Natural killer cell (primary cell): ENCODE data around the gene SLC26A3. TPM values are rescaled to one million over a fixed set of nuclear protein-coding genes. Genes with fewer than 3 reads are reported as not detected.

ENCODE experiments used
- ATAC-seq, 3 donors: fragments of 150-1000 bp in 2 of 3; fragments of 200-7000 bp in 1 of 3; cut with Tn5 transposase; 1 replicate in 1 of 3; 2 replicates in 2 of 3; pipeline ENCODE4 v1.10.0; 2021; ENCODE audit warnings: mild to moderate bottlenecking in 2 of 3, moderate library complexity in 2 of 3
- DNase-seq, 2 donors: peaks; one replicate each; pipeline versions ENCODE4 v3.0.0 to v3.0.0-alpha.2; 2013 to 2021; ENCODE audit warnings: mixed read lengths in 1 of 2
- H3K27ac ChIP-seq: one replicate; pipeline ENCODE4 v1.5.1; 2013; ENCODE audit warnings: mild to moderate bottlenecking, low read length
- H3K27me3 ChIP-seq: one replicate; pipeline ENCODE4 v1.6.1; 2013; ENCODE audit warnings: low read length; ENCODE audit not compliant: control insufficient read depth, insufficient read depth
- H3K36me3 ChIP-seq: one replicate; pipeline ENCODE4 v1.6.1; 2013; ENCODE audit warnings: low read length; ENCODE audit not compliant: control insufficient read depth, insufficient read depth
- H3K4me1 ChIP-seq: one replicate; pipeline ENCODE4 v1.6.1; 2013; ENCODE audit warnings: low read length; ENCODE audit not compliant: control insufficient read depth, insufficient read depth
- H3K4me3 ChIP-seq: one replicate; pipeline ENCODE4 v1.5.1; 2013; ENCODE audit warnings: low read length
- H3K9me3 ChIP-seq: one replicate; pipeline ENCODE4 v1.6.1; 2013; ENCODE audit warnings: low read length; ENCODE audit not compliant: control insufficient read depth, insufficient read depth
- H3K27ac Mint-ChIP-seq, 2 donors: one replicate each; pipeline ENCODE4 v1.8.0; 2022; ENCODE audit warnings: mild to moderate bottlenecking in 2 of 2, mixed read lengths in 2 of 2, moderate library complexity in 1 of 2
- H3K27me3 Mint-ChIP-seq, 2 donors: one replicate each; pipeline ENCODE4 v1.8.0; 2022; ENCODE audit warnings: low read depth in 2 of 2, mixed read lengths in 2 of 2
- H3K36me3 Mint-ChIP-seq: one replicate; pipeline ENCODE4 v1.8.0; 2022; ENCODE audit warnings: mixed read lengths
- H3K4me1 Mint-ChIP-seq, 2 donors: one replicate each; pipeline ENCODE4 v1.8.0; 2022; ENCODE audit warnings: mixed read lengths in 2 of 2
- H3K4me3 Mint-ChIP-seq: one replicate; pipeline ENCODE4 v1.8.0; 2022; ENCODE audit warnings: mild to moderate bottlenecking, moderate library complexity, mixed read lengths
- H3K9me3 Mint-ChIP-seq, 2 donors: one replicate each; pipeline ENCODE4 v1.8.0; 2022; ENCODE audit warnings: mixed read lengths in 2 of 2
- CTCF ChIP-seq: fragments of 200-600 bp; IDR thresholded peaks from one replicate; pipeline ENCODE4 v1.8.0; 2022; ENCODE audit warnings: antibody characterized with exemption
- WGBS: methylation state at CpG from one replicate; pipeline ENCODE4 v1.1.7; 2013; ENCODE audit warnings: missing lambda C conversion rate; ENCODE audit not compliant: insufficient coverage; 5-methylcytosine and 5-hydroxymethylcytosine counted together
- intact Hi-C: fragments of 100-400 bp; cut with micrococcal nuclease; formaldehyde crosslinking; loops from one replicate; pipeline ENCODE4 v1.14.2; 2022
- total RNA-seq, 4 donors: library from RNA; stranded (reverse); fragments of 120-200 nt in 1 of 4; gene quantifications; one replicate each; pipeline versions ENCODE4 v1.2.3 to v1.2.4, GENCODE V29; 2013 to 2022

The SLC26A3 gene
- total RNA-seq, 3 donors from 2014 or later (not counting 1 experiment from before 2014, with no cell fraction given), result not detected

GRCh38 chr7:107799647-107800264 is 3.3 kb downstream of the SLC26A3 start:
- DNase-seq (no peak), ATAC-seq (no peak)
- H3K27ac ChIP-seq, result no peak overlapping the region
- H3K36me3 Mint-ChIP-seq, result no peaks in the 10 kb centered on the region
- peaks cover 6 to 15% of the 10 kb centered on the region in 2 donors for H3K27me3 Mint-ChIP-seq
- no peak overlapping the region for H3K27ac Mint-ChIP-seq
- H3K4me3 ChIP-seq, result no peak overlapping the region
- intact Hi-C loops, result no loop called here
- H3K4me1 Mint-ChIP-seq, result no peaks in the 10 kb centered on the region
- no peak for TF ChIP-seq CTCF
- H3K36me3 ChIP-seq, result no peaks in the 10 kb centered on the region
- H3K9me3 Mint-ChIP-seq, result no peaks in the 10 kb centered on the region
- WGBS, result 72% methylated on average over 5 of the region's 6 CpGs
- no peak overlapping the region for H3K4me3 Mint-ChIP-seq
- H3K9me3 ChIP-seq, result no peaks in the 10 kb centered on the region
- no peaks in the 10 kb centered on the region for H3K27me3 ChIP-seq
- H3K4me1 ChIP-seq, result no peaks in the 10 kb centered on the region

- DNase-seq (no peak), ATAC-seq (no peak)
- WGBS, result 93% methylated on average over 6 of the region's 6 CpGs
- H3K4me3 Mint-ChIP-seq, result no peak overlapping the region
- H3K4me1 Mint-ChIP-seq, result no peaks in the 10 kb centered on the region
- Histone ChIP-seq H3K36me3 (no peaks in the 10 kb centered on the region), H3K4me3 (no peak overlapping the region), H3K9me3 (no peaks in the 10 kb centered on the region), H3K27me3 (no peaks in the 10 kb centered on the region), H3K27ac (no peak overlapping the region), H3K4me1 (no peaks in the 10 kb centered on the region)
- no peaks in the 10 kb centered on the region for H3K36me3 Mint-ChIP-seq
- no peak overlapping the region for H3K27ac Mint-ChIP-seq
- TF ChIP-seq CTCF, result no peak
- H3K27me3 Mint-ChIP-seq, result peaks cover 0 to 4% of the 10 kb centered on the region in 2 donors
- intact Hi-C loops, result no loop called here
- no peaks in the 10 kb centered on the region for H3K9me3 Mint-ChIP-seq
These were observed 10.7 kb downstream of the SLC26A3 start for GRCh38 chr7:107792364-107792763.

- no peaks in the 10 kb centered on the region for H3K27me3 ChIP-seq
- Mint-ChIP-seq H3K27ac (no peak overlapping the region), H3K27me3 (peaks cover 0 to 9% of the 10 kb centered on the region in 2 donors), H3K36me3 (no peaks in the 10 kb centered on the region), H3K4me3 (no peak overlapping the region), H3K9me3 (no peaks in the 10 kb centered on the region), H3K4me1 (no peaks in the 10 kb centered on the region)
- no peak overlapping the region for H3K4me3 ChIP-seq
- no peak for TF ChIP-seq CTCF
- H3K4me1 ChIP-seq, result no peaks in the 10 kb centered on the region
- no peak overlapping the region for H3K27ac ChIP-seq
- no peaks in the 10 kb centered on the region for H3K9me3 ChIP-seq
- ATAC-seq (no peak), DNase-seq (no peak)
- WGBS, result 98% methylated on average over 6 of the region's 6 CpGs
- no peaks in the 10 kb centered on the region for H3K36me3 ChIP-seq
- intact Hi-C loops, result no loop called here
These were observed 13.4 kb downstream of the SLC26A3 start for GRCh38 chr7:107789647-107790046.

- intact Hi-C loops, result no loop called here
- no peak overlapping the region for H3K27ac Mint-ChIP-seq
These were observed 14.4 kb downstream of the SLC26A3 start for GRCh38 chr7:107788662-107789061.

More at GRCh38 chr7:107788662-107789061, 14.4 kb downstream of the SLC26A3 start:
- H3K27me3 ChIP-seq, result no peaks in the 10 kb centered on the region
- H3K27ac ChIP-seq, result no peak overlapping the region
- 80% methylated on average over 3 of the region's 3 CpGs for WGBS
- peaks cover 0 to 9% of the 10 kb centered on the region in 2 donors for H3K27me3 Mint-ChIP-seq
- no peaks in the 10 kb centered on the region for H3K36me3 ChIP-seq
- H3K4me3 ChIP-seq, result no peak overlapping the region
- TF ChIP-seq CTCF, result no peak
- no peaks in the 10 kb centered on the region for H3K9me3 ChIP-seq
- no peaks in the 10 kb centered on the region for H3K4me1 ChIP-seq
- ATAC-seq, result no peak
- H3K4me3 Mint-ChIP-seq, result no peak overlapping the region
- H3K4me1 Mint-ChIP-seq, result no peaks in the 10 kb centered on the region
- H3K36me3 Mint-ChIP-seq, result no peaks in the 10 kb centered on the region
- no peaks in the 10 kb centered on the region for H3K9me3 Mint-ChIP-seq
- no peak for DNase-seq
